GM12892 (cell line): ENCODE data around the gene COG5.

Experiments used
- DNase-seq: peaks from one replicate; pipeline ENCODE4 v3.0.0; 2011; ENCODE audit not compliant: insufficient read length
- FAIRE-seq: peaks from 2 replicates; lab custom pipeline; 2011; peaks lifted over from hg19 to GRCh38; lab: Jason Lieb, UNC
- POLR2A ChIP-seq: IDR thresholded peaks from 2 replicates; pipeline ENCODE4 v1.6.1; 2011; ENCODE audit warnings: low read depth, low read length, control low read depth
- POLR2AphosphoS5 ChIP-seq: IDR thresholded peaks from 2 replicates; pipeline ENCODE4 v1.6.1; 2011; ENCODE audit warnings: low read depth, low read length, control low read depth
- TAF1 ChIP-seq: IDR thresholded peaks from 2 replicates; pipeline ENCODE4 v1.6.1; 2011; ENCODE audit warnings: low read depth, mild to moderate bottlenecking, control low read depth, low read length, borderline replicate concordance

Gene COG5

DNA sequence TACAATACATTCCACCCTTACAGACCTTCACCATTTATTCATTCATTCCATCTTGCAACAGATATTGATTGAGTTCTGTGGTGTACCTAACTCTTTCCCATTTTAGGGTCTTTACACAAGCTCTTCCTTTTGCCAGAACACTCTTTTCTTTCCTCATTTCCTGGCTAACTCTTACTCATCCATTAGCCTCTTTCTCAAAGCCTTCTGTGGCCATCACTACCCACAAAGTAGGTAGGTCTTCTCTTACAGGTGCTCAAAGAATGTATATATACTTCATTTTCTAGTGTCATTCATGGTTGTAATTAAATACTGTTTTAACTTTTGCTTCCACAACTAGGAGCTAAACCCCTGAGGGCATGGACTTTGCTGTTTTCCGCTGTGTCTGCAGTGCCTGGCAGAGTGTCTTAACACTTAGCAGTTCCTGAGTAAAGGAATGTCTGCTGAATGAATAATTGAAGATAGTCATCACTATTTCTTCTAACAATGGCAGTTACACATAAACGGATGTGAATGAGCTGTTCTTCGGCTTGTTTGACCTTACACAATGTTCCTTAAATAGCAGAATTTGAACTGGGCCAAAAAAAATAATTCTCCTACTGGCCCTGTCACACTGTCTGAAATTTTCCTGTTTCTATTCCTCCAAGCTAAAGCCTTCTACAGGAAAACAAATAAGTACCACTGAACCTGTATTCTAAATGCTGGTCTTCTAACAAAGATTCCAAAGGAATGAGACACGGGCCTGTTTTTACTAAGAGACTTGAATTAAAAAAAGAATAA is 31.4 kb upstream of the COG5 start:
- TF ChIP-seq POLR2A (no peak), TAF1 (no peak), POLR2AphosphoS5 (no peak)
- FAIRE-seq: no peak
- DNase-seq: no peak

DNA sequence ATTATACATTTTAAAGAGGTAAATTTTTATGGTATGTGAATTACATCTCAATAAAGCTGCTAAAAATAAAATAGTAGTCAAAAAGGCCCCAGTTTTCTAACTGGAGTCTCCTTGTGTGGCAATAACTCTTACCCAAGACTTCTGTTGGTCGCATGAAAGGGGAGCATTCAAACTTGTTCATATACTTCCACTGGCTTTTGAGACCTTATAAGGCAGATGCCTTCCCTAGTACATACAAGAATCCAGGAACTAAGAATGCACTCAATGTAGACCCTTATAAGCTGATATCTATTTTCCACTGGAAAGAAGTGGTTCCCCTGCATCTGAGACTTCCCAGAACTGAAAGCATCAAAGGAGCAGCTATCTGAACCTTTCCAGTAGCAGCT is 29.3 kb upstream of the COG5 start:
- FAIRE-seq: no peak
- DNase-seq: no peak
- TF ChIP-seq POLR2AphosphoS5 (no peak), TAF1 (no peak), POLR2A (no peak)

DNA sequence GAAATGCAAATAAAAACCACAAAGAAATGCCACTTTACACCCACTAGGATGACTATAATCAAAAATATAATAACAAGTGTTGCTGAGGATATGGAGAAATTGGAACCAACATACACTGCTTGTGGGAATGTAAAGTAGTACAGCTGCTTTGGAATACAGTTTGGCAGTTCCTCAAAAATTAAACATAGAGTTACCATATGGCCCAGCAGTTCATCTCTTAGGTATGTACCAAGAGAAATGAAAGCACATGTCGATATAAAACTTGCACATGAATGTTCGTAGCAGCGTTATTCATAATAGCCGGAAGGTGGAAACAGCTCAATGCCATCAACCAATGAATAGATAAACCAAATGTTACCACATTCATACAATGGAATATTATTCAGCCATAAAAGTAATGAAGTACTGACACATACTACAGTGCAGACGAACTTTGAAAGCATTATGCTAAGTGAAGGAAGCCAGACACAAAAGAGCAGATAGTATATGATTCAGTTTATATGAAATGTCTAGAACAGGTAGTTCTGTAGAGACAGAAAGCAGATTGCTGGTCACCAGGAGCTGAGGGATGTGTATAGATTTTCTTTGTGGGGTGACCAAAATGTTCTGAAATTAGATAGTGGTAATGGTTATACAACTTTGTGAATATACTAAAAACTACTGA is 28.8 kb upstream of the COG5 start:
- DNase-seq: no peak
- no peak for TF ChIP-seq POLR2AphosphoS5
- TF ChIP-seq POLR2A: no peak
- no peak for TF ChIP-seq TAF1
- FAIRE-seq: no peak

DNA sequence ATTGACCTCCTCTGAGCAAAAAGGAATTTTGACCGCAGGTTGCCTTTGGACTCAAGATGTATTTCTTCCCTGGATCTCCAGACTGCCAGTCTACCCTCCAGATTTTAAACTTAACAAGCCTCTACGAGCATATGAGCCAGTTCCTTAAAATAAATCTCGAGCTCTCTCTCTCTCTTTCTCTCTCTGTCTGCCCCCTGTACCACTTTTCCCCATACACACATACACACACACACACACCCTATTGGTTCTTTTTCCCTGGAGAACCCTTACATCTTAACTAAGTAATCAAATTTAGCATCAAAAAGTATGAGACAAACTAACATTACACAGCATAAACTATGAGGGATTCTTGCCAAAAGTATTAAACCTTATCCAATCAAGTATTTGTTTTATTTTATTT is 27.7 kb upstream of the COG5 start:
- FAIRE-seq (no peak), DNase-seq (no peak)
- TF ChIP-seq POLR2A: no peak
- no peak for TF ChIP-seq TAF1
- TF ChIP-seq POLR2AphosphoS5: no peak

DNA sequence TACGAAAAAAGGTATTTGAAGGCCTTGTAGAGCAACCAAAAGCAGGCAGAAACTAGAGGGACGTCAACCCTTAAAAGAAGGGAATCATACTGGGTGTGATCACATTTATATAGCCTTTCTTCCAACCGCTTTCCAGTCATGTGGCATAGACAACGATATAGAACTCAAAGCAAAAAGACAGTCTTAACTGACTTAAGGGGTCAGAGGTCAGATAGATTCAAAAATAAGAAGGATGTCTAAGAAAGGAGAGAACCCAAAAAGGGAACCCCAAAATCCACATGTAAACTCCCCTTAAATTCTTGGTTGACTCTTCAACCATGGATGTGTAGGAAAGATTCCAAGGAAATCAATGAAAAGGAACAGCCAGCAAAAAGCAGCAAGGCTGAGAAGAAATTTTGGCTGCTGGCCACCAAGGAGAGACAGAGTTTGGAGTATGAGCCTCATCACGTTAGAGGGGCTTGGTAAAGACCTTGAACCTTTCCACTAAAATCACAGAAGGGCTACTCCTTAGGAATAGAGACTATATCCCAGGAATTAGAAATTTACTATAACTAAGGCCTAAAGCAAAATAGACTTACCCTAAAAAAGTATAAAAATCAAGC is 24.9 kb upstream of the COG5 start:
- DNase-seq: no peak
- FAIRE-seq: no peak
- TF ChIP-seq TAF1: no peak
- no peak for TF ChIP-seq POLR2A
- no peak for TF ChIP-seq POLR2AphosphoS5

DNA sequence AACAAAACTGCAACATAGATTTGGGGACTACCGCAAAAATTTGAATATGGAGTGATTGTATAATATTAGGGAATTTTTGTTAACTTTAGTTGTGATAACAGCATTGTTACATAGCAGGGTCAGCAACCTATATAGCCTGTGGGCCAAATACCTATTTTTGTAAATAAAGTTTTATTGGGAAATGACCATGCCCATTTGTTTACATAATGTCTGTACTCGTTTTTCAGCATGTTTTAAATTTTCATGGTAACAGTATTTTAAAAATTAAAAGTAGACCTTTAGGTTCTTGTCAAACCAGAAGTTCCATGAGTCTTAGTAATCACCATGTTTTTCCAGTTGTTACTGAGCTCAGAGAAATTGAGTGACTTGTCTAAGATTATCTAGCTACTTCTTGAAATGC is 21.0 kb upstream of the COG5 start:
- DNase-seq (no peak), FAIRE-seq (no peak)
- TF ChIP-seq POLR2A (no peak), POLR2AphosphoS5 (no peak), TAF1 (no peak)

DNA sequence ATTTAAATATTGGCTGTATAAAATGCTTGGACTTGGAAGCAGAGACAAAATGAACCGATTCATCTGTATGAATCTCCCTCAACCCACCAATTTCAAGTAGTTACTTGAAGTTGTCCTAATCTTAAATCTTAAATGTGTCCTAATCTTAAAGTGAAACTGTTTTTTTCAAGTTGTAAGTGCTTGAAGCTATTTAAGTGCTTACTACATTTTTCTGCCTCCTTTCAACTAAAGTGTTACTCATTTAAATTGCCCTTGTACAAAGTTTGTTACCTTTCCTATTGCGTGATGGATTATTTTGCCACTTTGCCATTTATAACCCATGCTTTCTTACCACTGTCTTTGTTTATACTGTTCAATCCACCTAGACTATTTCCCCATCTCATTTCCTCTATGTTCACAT is 19.2 kb upstream of the COG5 start:
- FAIRE-seq (no peak), DNase-seq (no peak)
- TF ChIP-seq POLR2AphosphoS5 (no peak), TAF1 (no peak), POLR2A (no peak)

DNA sequence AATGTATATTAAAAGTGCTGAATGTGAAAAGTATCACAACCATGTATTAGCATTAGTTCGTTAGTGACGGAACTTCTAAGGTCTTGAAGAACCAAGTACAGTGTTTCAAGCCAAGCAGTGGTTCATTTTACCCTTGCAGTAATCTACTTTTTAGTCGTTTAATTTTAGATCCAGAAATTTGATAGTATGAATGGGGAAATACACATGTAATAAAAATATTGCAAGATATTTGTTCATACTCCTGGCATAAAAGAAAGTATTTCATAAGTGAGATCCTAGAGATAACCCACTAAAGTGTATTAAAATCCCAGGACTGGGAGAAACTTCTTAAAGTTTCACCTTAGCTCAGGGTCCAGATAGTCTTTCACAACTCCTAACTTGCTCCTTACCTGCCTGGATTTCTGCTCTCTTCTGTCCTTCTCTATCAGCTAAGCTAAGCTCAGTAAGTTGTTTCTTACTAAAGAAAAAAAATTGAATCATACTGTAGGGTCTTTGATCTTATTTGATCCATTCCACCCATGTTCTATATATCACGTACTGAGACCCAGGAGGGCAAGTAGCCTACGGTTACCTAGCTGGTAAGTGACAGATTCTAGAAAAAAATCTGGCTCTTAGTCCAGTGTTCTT is 17.8 kb upstream of the COG5 start:
- no peak for TF ChIP-seq TAF1
- TF ChIP-seq POLR2A: no peak
- no peak for TF ChIP-seq POLR2AphosphoS5
- DNase-seq: no peak
- FAIRE-seq: no peak

DNA sequence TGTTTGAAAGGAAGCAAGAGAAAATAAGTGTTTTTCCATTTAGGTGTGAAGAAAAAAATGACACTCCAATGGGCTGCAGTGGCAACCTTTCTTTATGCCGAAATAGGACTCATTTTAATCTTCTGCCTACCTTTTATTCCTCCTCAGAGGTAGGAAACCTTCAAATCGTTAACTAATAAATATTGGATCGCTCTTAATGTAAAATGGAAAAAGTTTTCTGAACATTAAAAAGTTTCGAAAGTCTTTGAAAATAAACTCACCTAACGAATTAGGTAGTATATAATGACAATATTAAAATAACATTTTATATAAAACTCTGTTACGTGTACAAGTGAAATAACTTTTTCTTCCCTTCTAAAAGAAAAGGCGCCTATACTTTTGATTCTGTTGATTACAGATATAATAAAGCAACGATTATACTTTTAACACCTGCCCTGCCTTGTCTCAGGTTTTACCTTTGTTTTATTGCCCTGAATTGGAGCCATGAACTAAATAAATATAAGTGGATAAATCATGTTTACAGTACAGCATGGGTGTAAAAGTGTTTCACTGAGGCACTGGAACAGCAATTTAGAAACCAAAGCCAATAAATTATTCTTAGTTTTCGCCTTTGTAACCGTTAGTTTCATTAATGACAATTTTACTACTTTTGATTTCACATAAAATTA is 17.1 kb upstream of the COG5 start:
- DNase-seq (no peak), FAIRE-seq (no peak)
- TF ChIP-seq TAF1: no peak
- no peak for TF ChIP-seq POLR2AphosphoS5
- TF ChIP-seq POLR2A: no peak

DNA sequence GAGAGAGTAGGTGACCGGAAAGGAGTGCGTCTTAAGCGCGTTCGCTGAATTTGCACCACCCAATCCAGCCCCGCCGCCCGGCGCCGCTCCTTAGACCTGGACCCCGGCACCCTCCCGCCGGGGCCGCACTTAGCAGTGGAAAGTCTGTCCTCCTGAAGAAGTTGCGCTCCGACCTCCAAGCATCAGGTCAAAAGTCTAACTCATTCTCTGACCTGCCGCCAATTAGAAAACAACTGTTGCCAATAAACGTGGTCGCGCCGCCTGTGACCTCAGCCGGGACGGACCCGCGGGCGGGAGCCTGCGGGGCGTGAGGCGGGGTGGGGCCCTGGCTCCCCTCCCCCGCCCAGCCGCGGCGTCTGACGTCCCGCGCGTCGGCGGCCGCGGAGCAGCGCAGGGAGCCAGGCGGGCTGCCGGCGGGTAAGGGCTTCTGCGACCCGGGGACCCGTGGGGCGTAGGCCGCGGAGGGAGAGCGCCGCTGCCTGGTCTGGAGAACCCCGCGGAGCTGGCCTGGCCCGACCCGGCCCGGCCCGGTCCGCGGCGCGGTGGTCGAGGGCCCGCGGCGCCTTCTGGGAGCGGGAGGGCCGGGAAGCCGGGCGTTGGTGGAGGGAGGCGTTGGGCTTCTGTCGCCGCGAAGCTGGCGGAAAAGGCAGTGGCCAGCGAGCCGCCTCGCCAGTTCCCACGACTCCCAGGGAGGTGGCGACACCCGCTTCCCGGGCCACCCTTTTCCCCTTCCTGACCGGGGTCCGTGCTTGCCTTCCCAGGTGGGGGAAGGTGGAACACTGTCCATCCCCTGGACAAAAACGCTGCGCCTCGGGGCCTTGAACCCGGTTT is 16.4 kb upstream of the COG5 start, which contains the start of gene BCAP29:
TSS of gene BCAP29 (plus strand) at position 362 of the 831 bp plus-strand sequence. CDS start 527 bp downstream, outside the sequence.
- peak; percentile 81 for FAIRE-seq
- peak; percentile 79; the same call in 1 of the 2 replicates for TF ChIP-seq POLR2A
- TF ChIP-seq TAF1: no peak
- TF ChIP-seq POLR2AphosphoS5: peak; percentile 53
- peak; percentile 72 for DNase-seq
